HEK293 (cell line): ENCODE data around the gene PYGO2.

Experiments
- HOXA7 ChIP-seq: sonication (generic); formaldehyde crosslinking; IDR thresholded peaks from 2 replicates; pipeline ENCODE4 v1.8.1; 2022; ENCODE audit warnings: missing genetic modification reagents, borderline replicate concordance
- IKZF3 ChIP-seq: fragments of 450-650 bp; IDR thresholded peaks from 2 replicates; pipeline ENCODE4 v1.5.0; 2018; ENCODE audit warnings: missing biosample characterization, mild to moderate bottlenecking, missing genetic modification characterization, moderate library complexity
- INSM2 ChIP-seq: fragments of 450-650 bp; formaldehyde crosslinking; IDR thresholded peaks from 2 replicates; pipeline ENCODE4 v1.5.1; 2016; ENCODE audit warnings: missing biosample characterization, missing genetic modification characterization
- KLF7 ChIP-seq: fragments of 450-650 bp; formaldehyde crosslinking; IDR thresholded peaks from 2 replicates; pipeline ENCODE4 v1.5.1; 2016; ENCODE audit warnings: missing biosample characterization, missing genetic modification characterization, borderline replicate concordance
- KLF8 ChIP-seq: fragments of 450-650 bp; formaldehyde crosslinking; IDR thresholded peaks from 2 replicates; pipeline ENCODE4 v1.5.1; 2016; ENCODE audit warnings: missing biosample characterization, missing genetic modification characterization
- PBX3 ChIP-seq: sonication (generic); formaldehyde crosslinking; IDR thresholded peaks from 2 replicates; pipeline ENCODE4 v1.8.1; 2022; ENCODE audit warnings: mild to moderate bottlenecking, moderate library complexity, missing genetic modification reagents
- PRDM1 ChIP-seq: fragments of 450-650 bp; formaldehyde crosslinking; IDR thresholded peaks from 2 replicates; pipeline ENCODE4; 2016; ENCODE audit warnings: missing biosample characterization, missing genetic modification characterization
- PRDM4 ChIP-seq: fragments of 450-650 bp; formaldehyde crosslinking; IDR thresholded peaks from 2 replicates; pipeline ENCODE4 v1.5.1; 2017; ENCODE audit warnings: missing biosample characterization, missing genetic modification characterization
- RBAK ChIP-seq: fragments of 450-650 bp; formaldehyde crosslinking; IDR thresholded peaks from 2 replicates; pipeline ENCODE4 v1.5.1; 2016; ENCODE audit warnings: missing biosample characterization, missing genetic modification characterization
- SP2 ChIP-seq: fragments of 450-650 bp; formaldehyde crosslinking; IDR thresholded peaks from 2 replicates; pipeline ENCODE4 v1.5.1; 2016; ENCODE audit warnings: missing biosample characterization, missing genetic modification characterization
- SP3 ChIP-seq: fragments of 450-650 bp; formaldehyde crosslinking; IDR thresholded peaks from 2 replicates; pipeline ENCODE4 v1.5.1; 2016; ENCODE audit warnings: missing biosample characterization, missing genetic modification characterization
- WT1 ChIP-seq: fragments of 450-650 bp; formaldehyde crosslinking; IDR thresholded peaks from 2 replicates; pipeline ENCODE4 v1.5.1; 2016; ENCODE audit warnings: missing biosample characterization, missing genetic modification characterization
- ZBTB17 ChIP-seq: fragments of 450-650 bp; formaldehyde crosslinking; IDR thresholded peaks from 2 replicates; pipeline ENCODE4 v1.5.1; 2016; ENCODE audit warnings: missing biosample characterization, missing genetic modification characterization
- ZBTB20 ChIP-seq: fragments of 450-650 bp; formaldehyde crosslinking; IDR thresholded peaks from 2 replicates; pipeline ENCODE4 v1.5.1; 2016; ENCODE audit warnings: missing biosample characterization, missing genetic modification characterization
- ZBTB48 ChIP-seq: fragments of 450-650 bp; formaldehyde crosslinking; IDR thresholded peaks from 2 replicates; pipeline ENCODE4 v1.5.1; 2016; ENCODE audit warnings: missing biosample characterization, missing genetic modification characterization
- ZEB2 ChIP-seq: fragments of 450-650 bp; formaldehyde crosslinking; IDR thresholded peaks from 2 replicates; pipeline ENCODE4 v1.5.1; 2016; ENCODE audit warnings: missing biosample characterization, missing genetic modification characterization
- ZFHX2 ChIP-seq: fragments of 450-650 bp; formaldehyde crosslinking; conservative IDR thresholded peaks from 2 replicates; pipeline ENCODE4 v1.5.1; 2016; ENCODE audit warnings: missing biosample characterization, missing genetic modification characterization
- ZFP41 ChIP-seq: fragments of 450-650 bp; formaldehyde crosslinking; IDR thresholded peaks from 2 replicates; pipeline ENCODE4 v1.5.1; 2016; ENCODE audit warnings: missing biosample characterization, missing genetic modification characterization, borderline replicate concordance
- ZNF16 ChIP-seq: fragments of 450-650 bp; formaldehyde crosslinking; IDR thresholded peaks from 2 replicates; pipeline ENCODE4 v1.5.1; 2016; ENCODE audit warnings: low read depth, missing biosample characterization, missing genetic modification characterization
- ZNF2 ChIP-seq: fragments of 450-650 bp; formaldehyde crosslinking; IDR thresholded peaks from 2 replicates; pipeline ENCODE4 v1.5.1; 2016; ENCODE audit warnings: missing biosample characterization, missing genetic modification characterization
- ZNF211 ChIP-seq: fragments of 450-650 bp; formaldehyde crosslinking; IDR thresholded peaks from 2 replicates; pipeline ENCODE4 v1.5.1; 2016; ENCODE audit warnings: low read depth, missing biosample characterization, missing genetic modification characterization
- ZNF24 ChIP-seq: fragments of 450-650 bp; formaldehyde crosslinking; IDR thresholded peaks from 2 replicates; pipeline ENCODE4 v1.5.1; 2016; ENCODE audit warnings: missing biosample characterization, missing genetic modification characterization
- ZNF274 ChIP-seq, 2 experiments: fragments of 200-500 bp in 1 of 2; fragments of 450-650 bp in 1 of 2; sonication (Bioruptor generic) in 1 of 2; formaldehyde crosslinking in 1 of 2; IDR thresholded peaks; 2 replicates each; pipeline versions ENCODE4 v1.5.1 to v1.6.1; 2014 to 2016; ENCODE audit warnings: borderline replicate concordance in 1 of 2, inconsistent platforms in 1 of 2, low read length in 1 of 2, missing biosample characterization in 1 of 2, missing genetic modification characterization in 1 of 2
- ZNF335 ChIP-seq: fragments of 450-650 bp; formaldehyde crosslinking; conservative IDR thresholded peaks from 2 replicates; pipeline ENCODE4 v1.5.1; 2016; ENCODE audit warnings: missing biosample characterization, missing genetic modification characterization
- ZNF366 ChIP-seq: fragments of 450-650 bp; formaldehyde crosslinking; conservative IDR thresholded peaks from 2 replicates; pipeline ENCODE4 v1.5.1; 2016; ENCODE audit warnings: missing biosample characterization, missing genetic modification characterization
- ZNF514 ChIP-seq: fragments of 450-650 bp; formaldehyde crosslinking; IDR thresholded peaks from 2 replicates; pipeline ENCODE4 v1.5.1; 2016; ENCODE audit warnings: missing biosample characterization, missing genetic modification characterization
- ZNF530 ChIP-seq: fragments of 450-650 bp; formaldehyde crosslinking; IDR thresholded peaks from 2 replicates; pipeline ENCODE4 v1.5.1; 2016; ENCODE audit warnings: low read depth, missing biosample characterization, missing genetic modification characterization
- TF ChIP-seq, protein P1 (sequence below): fragments of 450-650 bp; formaldehyde crosslinking; IDR thresholded peaks from 2 replicates; pipeline ENCODE4 v1.5.1; 2016; ENCODE audit warnings: missing biosample characterization, missing genetic modification characterization
- TF ChIP-seq, protein P2 (sequence below): fragments of 450-650 bp; formaldehyde crosslinking; IDR thresholded peaks from 2 replicates; pipeline ENCODE4 v1.5.1; 2016; ENCODE audit warnings: missing biosample characterization, missing genetic modification characterization

PYGO2 gene

GRCh38 chr1:154972517-154973343, 11.1 kb upstream of the PYGO2 start (continued):
- no peak for TF ChIP-seq ZNF274 (IDR thresholded peaks at IDR 0.05; ENCODE audit: low read length)
- no peak for TF ChIP-seq ZNF274 (tag by site-specific recombination; IDR thresholded peaks at IDR 0.05; ENCODE audit: borderline replicate concordance)
- TF ChIP-seq ZBTB48 = peak; percentile 20; the same call in 1 of the 2 replicates
- TF ChIP-seq SP3 (tag by site-specific recombination) = peak; percentile 79
- TF ChIP-seq ZNF335 (tag by site-specific recombination) = peak; percentile 59
- peak; percentile 55 for TF ChIP-seq KLF8 (tag by site-specific recombination)
- peak; percentile 86 for TF ChIP-seq PRDM1 (tag by site-specific recombination)
- TF ChIP-seq ZEB2 (tag by site-specific recombination) = peak; percentile 39; the same call in 1 of the 2 replicates
- TF ChIP-seq PRDM4 (tag by site-specific recombination) = peak; percentile 11; the same call in 1 of the 2 replicates
- TF ChIP-seq, protein P1, sequence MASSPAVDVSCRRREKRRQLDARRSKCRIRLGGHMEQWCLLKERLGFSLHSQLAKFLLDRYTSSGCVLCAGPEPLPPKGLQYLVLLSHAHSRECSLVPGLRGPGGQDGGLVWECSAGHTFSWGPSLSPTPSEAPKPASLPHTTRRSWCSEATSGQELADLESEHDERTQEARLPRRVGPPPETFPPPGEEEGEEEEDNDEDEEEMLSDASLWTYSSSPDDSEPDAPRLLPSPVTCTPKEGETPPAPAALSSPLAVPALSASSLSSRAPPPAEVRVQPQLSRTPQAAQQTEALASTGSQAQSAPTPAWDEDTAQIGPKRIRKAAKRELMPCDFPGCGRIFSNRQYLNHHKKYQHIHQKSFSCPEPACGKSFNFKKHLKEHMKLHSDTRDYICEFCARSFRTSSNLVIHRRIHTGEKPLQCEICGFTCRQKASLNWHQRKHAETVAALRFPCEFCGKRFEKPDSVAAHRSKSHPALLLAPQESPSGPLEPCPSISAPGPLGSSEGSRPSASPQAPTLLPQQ = peak; percentile 79
- peak; percentile 86 for TF ChIP-seq INSM2 (tag by site-specific recombination)
- TF ChIP-seq ZFHX2 = peak; percentile 55
- TF ChIP-seq WT1 (tag by site-specific recombination) = peak; percentile 27; the same call in 1 of the 2 replicates
- peak; percentile 82 for TF ChIP-seq ZBTB17 (tag by site-specific recombination)
- TF ChIP-seq ZNF211 (tag by site-specific recombination) = no peak
- TF ChIP-seq ZNF16 (tag by site-specific recombination) = no peak
- peak; percentile 93 for TF ChIP-seq SP2 (tag by site-specific recombination)
- peak; percentile 68 for TF ChIP-seq ZBTB20 (tag by site-specific recombination)
- no peak for TF ChIP-seq ZFP41
- 0 out of 2 replicates have a peak, but pooled peaks have one; percentile 18 for TF ChIP-seq ZNF2 (tag by site-specific recombination)
- peak; percentile 53 for TF ChIP-seq ZNF366 (tag by site-specific recombination)
- TF ChIP-seq KLF7 (tag by site-specific recombination) = no peak
- TF ChIP-seq RBAK (tag by site-specific recombination) = no peak
- TF ChIP-seq, protein P2, sequence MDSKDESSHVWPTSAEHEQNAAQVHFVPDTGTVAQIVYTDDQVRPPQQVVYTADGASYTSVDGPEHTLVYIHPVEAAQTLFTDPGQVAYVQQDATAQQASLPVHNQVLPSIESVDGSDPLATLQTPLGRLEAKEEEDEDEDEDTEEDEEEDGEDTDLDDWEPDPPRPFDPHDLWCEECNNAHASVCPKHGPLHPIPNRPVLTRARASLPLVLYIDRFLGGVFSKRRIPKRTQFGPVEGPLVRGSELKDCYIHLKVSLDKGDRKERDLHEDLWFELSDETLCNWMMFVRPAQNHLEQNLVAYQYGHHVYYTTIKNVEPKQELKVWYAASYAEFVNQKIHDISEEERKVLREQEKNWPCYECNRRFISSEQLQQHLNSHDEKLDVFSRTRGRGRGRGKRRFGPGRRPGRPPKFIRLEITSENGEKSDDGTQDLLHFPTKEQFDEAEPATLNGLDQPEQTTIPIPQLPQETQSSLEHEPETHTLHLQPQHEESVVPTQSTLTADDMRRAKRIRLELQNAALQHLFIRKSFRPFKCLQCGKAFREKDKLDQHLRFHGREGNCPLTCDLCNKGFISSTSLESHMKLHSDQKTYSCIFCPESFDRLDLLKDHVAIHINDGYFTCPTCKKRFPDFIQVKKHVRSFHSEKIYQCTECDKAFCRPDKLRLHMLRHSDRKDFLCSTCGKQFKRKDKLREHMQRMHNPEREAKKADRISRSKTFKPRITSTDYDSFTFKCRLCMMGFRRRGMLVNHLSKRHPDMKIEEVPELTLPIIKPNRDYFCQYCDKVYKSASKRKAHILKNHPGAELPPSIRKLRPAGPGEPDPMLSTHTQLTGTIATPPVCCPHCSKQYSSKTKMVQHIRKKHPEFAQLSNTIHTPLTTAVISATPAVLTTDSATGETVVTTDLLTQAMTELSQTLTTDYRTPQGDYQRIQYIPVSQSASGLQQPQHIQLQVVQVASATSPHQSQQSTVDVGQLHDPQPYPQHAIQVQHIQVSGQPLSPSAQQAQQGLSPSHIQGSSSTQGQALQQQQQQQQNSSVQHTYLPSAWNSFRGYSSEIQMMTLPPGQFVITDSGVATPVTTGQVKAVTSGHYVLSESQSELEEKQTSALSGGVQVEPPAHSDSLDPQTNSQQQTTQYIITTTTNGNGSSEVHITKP = peak; percentile 94
- no peak for TF ChIP-seq PBX3 (CRISPR knock-in tag)
- peak; percentile 63 for TF ChIP-seq IKZF3
- no peak for TF ChIP-seq ZNF514 (tag by site-specific recombination)
- TF ChIP-seq ZNF24 (tag by site-specific recombination) = 0 out of 2 replicates have a peak, but pooled peaks have one; percentile 36
- TF ChIP-seq ZNF530 (tag by site-specific recombination) = no peak
- no peak for TF ChIP-seq HOXA7
